GM18519 (cell line): ENCODE results near the gene MZF1.

Experiments used
- ATAC-seq: cut with Tn5 transposase; IDR thresholded peaks from one replicate; pipeline ENCODE4 v1.9.1; 2021; ENCODE audit warnings: mild to moderate bottlenecking, moderate library complexity; ENCODE audit not compliant: unreplicated experiment, low FRiP score

MZF1 gene

DNA sequence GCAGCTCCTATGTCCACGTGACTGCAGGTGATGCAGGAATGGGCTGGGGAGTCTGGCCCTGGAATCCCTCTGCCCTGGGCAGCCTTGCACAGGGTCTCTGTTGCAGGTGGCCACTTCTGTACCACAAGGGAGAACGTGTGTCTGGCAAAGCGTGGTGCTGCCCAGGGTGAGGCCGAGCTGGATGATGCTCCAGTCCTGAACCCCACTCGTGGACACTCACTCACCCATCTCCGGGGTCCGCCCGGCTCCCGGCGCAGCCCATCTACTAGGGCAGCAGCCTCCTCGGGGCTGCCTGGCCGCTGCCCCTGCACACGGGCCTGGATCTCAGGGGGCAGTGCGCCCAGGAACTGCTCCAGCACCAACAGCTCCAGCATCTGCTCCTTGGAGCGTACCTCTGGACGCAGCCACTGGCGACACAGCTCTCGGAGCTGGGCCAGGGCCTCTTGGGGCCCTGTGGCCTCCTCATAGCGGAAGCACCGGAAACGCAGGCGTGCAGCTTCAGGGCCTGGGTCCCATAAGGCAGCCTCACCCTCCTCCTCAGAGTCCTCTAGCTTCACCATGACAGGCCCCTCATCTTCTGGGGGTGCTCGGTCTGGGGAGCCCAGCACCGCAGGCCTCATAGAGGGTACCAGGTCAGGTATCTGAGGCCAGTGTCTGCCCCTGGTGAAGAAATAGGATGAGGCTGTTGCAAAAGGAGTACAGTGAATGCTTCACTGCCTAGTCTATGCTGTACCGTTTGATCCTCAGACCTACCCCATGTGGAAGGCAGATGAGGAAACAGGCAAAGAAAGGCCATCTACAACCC is 2.2 kb downstream of the MZF1 start:
- ATAC-seq, result no peak

GRCh38 chr19:58569943-58570670 is 3.0 kb downstream of the MZF1 start:
- no peak for ATAC-seq

- ATAC-seq, result no peak
Observed at GRCh38 chr19:58569191-58569942, 3.8 kb downstream of the MZF1 start.

DNA sequence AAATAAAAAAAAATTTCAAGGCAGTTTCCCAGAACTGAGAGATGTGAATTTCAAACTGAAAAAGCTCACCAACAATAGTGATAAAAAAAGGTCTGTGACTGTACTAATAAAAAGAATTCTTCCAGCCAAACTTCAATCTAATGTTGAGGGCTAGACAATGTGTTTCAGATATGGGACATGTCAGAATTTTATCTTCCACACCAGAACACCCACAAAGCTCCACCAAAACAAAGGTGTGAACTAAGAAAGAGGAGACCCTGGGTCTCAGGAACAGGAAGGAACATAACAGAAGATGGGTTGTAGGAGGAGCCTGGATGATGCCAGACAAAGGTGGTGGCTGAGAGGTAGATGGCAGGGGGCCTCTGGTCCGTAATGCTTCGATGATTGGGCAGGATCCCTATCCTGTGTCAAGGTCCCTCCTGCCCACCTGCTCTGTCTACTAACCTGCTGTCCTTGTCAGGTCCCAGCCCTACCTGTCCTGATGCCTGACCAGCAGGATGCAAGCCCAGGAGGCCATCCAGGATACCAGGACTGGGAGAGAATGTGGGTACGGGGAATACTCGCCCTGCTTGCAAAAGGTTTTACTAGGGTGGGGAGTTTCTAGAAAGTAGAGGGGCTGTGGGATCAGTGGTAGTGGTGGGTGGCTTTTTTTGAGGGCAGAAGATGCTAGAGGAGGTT is 4.5 kb downstream of the MZF1 start:
- ATAC-seq, result no peak

DNA sequence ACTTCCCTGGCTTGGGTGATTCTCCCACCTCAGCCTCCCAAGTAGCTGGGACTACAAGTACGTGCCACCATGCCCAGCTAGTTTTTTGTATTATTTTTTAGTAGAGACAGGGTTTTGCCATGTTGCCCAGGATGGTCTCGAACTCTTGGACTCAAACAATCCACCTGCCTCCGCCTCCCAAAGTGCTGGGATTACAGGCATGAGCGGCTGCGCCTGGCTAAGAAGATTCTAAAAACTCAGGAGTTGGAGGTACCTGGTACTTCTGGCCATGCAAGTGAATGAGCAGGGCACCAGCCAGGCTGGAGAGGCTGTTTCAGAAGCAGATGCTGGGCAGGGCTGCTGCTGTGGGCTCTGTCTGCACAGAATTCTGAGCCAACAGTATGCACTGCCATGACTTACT is 6.1 kb downstream of the MZF1 start:
- ATAC-seq, result no peak

GRCh38 chr19:58563823-58564222 is 9.3 kb downstream of the MZF1 start:
- ATAC-seq, result no peak

GRCh38 chr19:58563034-58563573 is 10.0 kb downstream of the MZF1 start:
- ATAC-seq, result no peak

DNA sequence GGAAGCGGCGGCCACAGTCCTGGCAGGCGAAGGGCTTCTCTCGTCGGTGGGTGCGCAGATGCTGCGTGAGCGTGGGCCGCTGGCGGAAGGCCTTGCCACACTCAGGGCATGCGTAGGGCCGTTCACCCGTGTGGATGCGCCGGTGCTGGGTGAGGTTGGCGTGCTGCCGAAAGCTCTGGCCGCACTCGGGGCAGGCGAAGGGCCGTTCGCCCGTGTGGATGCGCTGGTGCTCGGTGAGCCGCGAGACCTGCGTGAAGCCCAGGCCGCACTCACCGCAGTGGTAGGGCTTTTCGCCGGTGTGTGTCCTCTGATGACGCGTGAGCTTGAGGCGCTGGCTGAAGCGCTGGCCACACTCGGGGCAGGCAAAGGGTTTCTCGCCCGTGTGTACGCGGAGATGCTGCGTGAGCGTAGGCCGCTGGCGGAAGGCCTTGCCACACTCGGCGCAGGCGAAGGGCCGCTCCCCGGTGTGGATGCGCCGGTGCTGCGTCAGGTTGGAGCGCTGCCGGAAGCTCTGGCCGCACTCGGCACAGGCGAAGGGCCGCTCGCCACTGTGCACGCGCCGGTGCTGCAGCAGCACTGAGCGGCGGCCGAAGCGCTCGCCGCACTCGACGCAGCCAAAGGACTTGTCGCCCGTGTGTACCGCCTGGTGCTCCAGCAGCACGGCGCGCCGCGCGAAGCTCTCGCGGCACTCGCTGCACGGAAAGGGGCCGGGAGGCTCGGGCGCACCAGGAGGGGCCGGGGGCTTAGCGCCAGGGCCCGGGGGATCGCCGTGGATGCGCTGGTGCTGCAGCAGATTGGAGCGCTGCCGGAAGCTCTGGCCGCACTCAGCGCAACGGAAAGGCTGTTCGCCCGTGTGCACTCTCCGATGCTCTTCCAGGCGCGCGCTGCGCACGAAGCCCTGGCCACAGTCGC is 10.8 kb downstream of the MZF1 start:
- no peak for ATAC-seq

DNA sequence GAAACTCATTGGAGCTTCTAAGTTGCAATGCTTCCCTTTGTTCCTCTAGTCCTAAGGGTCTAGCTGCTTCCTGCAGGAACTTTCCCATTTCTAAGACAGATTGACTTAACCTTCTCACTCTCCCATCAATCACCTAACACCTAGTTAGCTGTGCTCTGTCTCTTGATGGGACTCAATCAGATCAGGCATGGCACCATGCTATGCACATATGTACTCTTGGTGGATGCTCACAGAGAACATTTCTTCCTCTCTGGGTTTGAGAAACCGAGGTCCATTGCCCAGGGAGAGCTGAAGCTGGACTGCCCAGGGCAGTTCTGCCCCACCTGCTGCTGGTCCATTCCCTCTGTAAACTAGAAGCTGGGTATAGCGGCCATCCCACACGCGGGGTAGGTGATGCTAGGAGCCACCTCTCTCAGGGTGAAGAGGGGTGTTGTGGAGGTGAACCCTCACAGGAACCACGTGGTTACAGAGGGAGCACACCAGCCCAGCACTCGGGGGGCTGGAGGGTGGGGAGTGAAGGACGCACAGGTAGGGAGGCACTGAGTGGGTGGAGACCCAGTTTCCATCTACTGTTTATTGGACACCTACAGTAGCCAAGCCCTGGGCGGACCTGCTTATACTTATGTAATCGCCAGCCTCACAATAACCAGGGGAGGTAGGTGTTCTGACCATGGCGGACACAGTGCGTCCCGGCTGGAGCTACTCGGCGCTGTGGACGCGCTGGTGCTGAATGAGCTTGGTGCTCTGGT is 11.6 kb downstream of the MZF1 start:
- no peak for ATAC-seq

- no peak for ATAC-seq
Observed at GRCh38 chr19:58560921-58561320, 12.2 kb downstream of the MZF1 start.

GRCh38 chr19:58560007-58560887 is 12.9 kb downstream of the MZF1 start:
- ATAC-seq, result no peak

GRCh38 chr19:58559275-58560006 is 13.7 kb downstream of the MZF1 start:
- ATAC-seq, result no peak

GRCh38 chr19:58558623-58559274 is 14.4 kb downstream of the MZF1 start:
- ATAC-seq, result peak; percentile 39

DNA sequence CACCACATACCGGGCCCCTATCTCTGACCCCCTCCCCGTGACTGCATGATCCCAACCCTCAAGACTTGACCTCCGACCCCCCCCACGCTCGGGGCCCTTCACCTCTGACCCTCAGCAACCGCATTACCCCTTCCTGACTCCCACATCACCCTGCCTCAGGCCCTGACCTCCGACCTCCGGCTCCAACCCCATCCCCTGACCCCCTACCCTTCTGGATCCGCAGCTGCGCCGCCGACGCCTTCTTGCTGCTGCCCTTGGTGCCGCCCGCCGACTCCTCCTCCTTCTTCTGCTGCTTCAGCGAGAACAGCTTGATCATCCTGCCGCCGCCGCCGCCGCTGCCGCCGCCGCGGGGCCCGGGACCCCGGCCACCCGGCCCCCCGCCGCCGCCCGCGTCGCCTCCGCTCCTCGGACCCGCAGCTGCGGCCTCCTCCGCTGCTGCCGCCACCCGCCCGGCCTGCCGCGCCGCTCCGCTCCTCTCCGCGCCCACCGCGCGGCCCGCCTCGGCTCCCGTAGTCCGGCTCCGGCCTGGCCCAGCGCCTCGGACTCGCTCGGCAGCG is 15.0 kb downstream of the MZF1 start, which contains the start of gene UBE2M:
Gene UBE2M (minus strand): TSS at position 546 of the 557 bp plus-strand sequence. CDS start 230 bp downstream, at position 316.
- ATAC-seq, result no peak

DNA sequence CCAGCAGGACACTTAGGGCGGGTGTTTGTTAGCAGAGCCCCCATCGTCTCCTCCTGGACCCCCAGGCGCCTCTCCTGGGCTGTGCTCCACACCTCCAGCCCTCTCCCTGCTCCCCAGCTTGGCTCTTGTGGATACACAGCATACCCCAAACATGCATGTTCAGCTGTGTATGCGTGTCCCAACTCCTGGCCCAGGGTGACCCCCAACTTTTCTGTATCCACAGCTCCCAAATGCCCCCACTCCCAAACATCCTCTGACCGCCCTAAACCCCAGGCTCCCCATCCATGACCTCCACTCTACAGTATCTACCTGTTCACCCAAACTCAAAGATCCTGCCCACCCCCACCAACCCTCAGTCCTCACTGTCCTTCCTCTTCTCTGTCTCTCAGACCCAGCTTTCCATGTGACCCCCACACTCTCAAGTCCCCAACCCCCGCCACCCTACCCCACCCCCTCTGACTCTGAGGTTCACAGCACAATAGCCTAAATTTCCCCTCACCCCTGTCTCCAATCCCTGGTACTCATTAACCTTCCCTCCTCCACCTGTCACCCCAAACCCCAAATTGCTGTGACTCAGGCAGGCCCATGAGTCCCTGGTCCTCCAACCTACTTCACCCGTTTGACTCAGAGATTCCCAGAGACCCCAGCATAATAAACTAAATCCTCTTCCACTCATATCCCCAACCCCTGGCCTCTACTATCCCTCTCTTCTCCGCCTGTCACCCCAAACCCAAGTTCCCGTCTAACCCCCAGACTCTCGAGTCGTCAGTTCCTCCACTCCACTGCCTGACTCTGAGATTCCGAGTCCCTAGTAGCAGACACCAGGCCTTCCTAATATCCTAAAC is 15.7 kb downstream of the MZF1 start:
- no peak for ATAC-seq
